Keratinocyte (primary cell): ENCODE measurements around the gene GIPC3.

Source experiments
- CTCF ChIP-seq, 3 experiments: IDR thresholded peaks in 1 of 3; conservative IDR thresholded peaks in 1 of 3; optimal IDR thresholded peaks in 1 of 3; 2 replicates in 2 of 3; 3 replicates in 1 of 3; pipeline versions ENCODE3 to v1.5.1; 2011; ENCODE audit warnings: low read length in 3 of 3, mild to moderate bottlenecking in 3 of 3, moderate library complexity in 2 of 3, control low read depth in 1 of 3, inconsistent platforms in 1 of 3; ENCODE audit not compliant: insufficient read depth in 2 of 3; ENCODE audit errors: extremely low read depth in 1 of 3
- EZH2 ChIP-seq: IDR thresholded peaks from one replicate; pipeline ENCODE4 v1.6.1; 2012; ENCODE audit warnings: inconsistent platforms, mild to moderate bottlenecking, low read length, moderate library complexity

- TF ChIP-seq CTCF (optimal IDR thresholded peaks at IDR 0.05 in 1 of 3, IDR thresholded peaks at IDR 0.05 in 1 of 3, conservative IDR thresholded peaks at IDR 0.05 in 1 of 3; ENCODE audit: extremely low read depth in 1 of 3, insufficient read depth in 2 of 3, low read length in 3 of 3) (no peak), EZH2 (no peak)
These were observed 7.4 kb upstream of the GIPC3 start for GRCh38 chr19:3577723-3578344.
